Left forelimb (tissue), 1 donor: Measurements from ENCODE around the gene MGAT5B.
"Not testable (repeated sequence)": the region's sequence is repeated elsewhere in the genome, so short reads cannot be mapped to it uniquely, and the experiment has no call there.

Source experiments
- DNase-seq: peaks from one replicate; pipeline ENCODE4 v3.0.0-alpha.2; 2018; ENCODE audit warnings: low spot score

The MGAT5B gene

GRCh38 chr17:76868176-76868668 is at the start of gene MGAT5B:
TSS of gene MGAT5B (plus strand) at chr17:76868404. CDS start at chr17:76869030, 626 bp downstream.
- peak; percentile 88 for DNase-seq

GRCh38 chr17:76820039-76820438 is 48.2 kb upstream of the MGAT5B start:
- no peak for DNase-seq

DNA sequence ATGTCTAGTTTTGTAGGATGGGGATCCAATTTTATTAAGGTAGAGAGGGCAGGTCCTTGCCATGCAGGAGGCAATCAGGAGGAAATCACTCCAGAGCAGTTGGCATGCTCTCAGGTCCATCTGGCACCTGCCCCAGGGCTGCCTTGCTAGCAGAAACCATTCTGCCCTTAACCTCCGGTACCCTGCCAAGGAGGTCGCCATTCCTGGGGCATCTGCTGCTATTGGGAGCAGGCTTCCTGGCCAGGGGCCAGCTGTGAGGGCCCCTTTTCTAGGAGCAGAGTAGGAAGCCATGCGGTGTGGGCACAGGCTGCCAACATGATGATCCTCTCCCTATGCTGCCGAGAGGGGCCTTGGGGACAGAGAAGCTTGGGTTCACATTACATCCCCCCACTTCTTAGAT is 47.6 kb upstream of the MGAT5B start:
- DNase-seq = no peak

DNA sequence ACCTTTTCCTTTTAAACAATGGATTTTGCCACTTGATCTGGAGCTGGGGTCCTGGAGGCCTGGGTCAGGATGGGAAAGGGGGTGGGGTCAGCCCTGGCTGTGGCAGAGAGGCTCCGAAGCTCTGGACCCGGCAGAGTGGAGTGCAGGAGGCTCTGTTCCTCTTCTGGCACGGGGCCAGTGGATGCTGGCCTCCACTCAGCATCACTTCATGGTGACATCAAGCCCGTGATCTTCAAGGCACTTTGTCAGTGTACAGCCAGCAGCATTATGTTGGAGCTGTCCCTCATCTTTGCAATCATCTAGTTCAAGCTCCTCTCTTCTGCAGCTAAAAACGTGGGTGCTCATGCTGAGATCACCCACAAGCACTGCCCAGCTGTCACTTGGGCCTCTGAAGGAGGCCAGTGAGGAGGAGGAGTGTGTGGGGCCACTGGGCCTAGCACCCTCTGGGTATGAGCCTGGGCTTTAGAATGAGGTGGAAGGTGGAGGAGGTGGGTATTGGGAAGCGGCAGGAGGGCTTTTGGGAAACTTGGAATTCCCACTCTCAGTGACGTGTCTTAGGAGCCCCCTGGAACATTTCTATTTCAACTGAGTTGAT is 45.9 kb upstream of the MGAT5B start:
- DNase-seq = no peak

GRCh38 chr17:76824093-76824492 is 44.1 kb upstream of the MGAT5B start:
- no peak for DNase-seq

- DNase-seq = no peak
These were observed 41.7 kb upstream of the MGAT5B start for GRCh38 chr17:76826330-76827068.

DNA sequence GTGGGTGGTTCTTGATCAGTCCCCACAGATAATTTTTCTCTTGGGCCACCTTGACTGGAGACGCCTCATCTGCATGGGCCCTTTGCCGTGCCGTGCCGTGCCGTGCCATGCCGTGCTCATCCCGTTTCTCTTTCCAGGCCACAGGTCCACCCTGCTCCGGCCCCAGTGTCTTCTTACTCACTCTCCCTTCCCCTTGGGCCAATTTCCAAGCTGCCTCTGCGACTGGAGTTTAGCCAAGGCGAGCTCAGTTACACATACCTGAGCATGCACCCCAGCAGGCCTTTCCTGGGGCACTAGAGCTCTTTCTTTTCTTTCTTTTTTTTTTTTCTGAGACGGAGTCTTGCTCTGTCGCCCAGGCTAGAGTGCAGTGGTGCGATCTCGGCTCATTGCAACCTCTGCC is 40.5 kb upstream of the MGAT5B start:
- DNase-seq = no peak

- no peak for DNase-seq
These were observed 37.1 kb upstream of the MGAT5B start for GRCh38 chr17:76830987-76831715.

- DNase-seq = no peak
These were observed 35.1 kb upstream of the MGAT5B start for GRCh38 chr17:76833034-76833644.

- no peak for DNase-seq
These were observed 34.5 kb upstream of the MGAT5B start for GRCh38 chr17:76833747-76834146.

DNA sequence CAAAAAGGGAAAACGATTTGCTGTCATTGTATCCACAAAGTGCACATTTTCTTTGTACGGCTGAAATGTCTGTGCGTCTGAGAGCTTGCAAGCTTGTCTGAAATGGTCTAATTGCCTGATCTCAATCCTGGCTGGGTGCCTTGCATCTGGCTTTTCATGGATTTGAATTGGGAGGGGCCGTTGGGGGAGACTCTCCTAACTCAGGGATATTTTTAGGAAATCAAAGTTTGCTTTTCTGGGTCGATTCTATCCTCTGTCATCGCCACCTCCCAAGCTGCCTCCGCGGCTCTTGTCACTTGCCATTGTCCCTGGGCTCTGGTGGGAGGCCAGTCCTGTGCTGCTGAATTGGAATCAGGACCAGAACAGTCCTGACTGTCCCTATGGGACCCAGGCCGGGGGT is 33.3 kb upstream of the MGAT5B start:
- DNase-seq = no peak

DNA sequence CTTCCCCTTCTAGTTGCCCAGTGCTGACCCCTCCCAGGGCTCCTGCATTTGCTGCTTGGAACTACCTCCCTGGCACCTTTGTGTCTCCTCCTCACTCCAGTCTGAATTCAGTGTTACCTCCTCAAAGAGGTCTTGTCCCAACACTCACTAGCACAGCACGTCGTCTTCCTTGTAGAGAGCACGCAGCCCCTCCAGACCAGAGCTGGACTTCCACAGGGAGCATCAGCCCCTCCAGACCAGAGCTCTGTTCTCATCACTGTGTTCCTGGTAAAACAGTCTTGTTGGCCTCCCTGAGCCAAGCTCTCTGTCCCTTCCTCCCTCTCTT is 27.8 kb upstream of the MGAT5B start:
- no peak for DNase-seq

GRCh38 chr17:76840884-76841775 is 27.1 kb upstream of the MGAT5B start:
- DNase-seq = no peak

- no peak for DNase-seq
These were observed 26.3 kb upstream of the MGAT5B start for GRCh38 chr17:76841776-76842405.

- DNase-seq = not testable (repeated sequence)
These were observed 25.1 kb upstream of the MGAT5B start for GRCh38 chr17:76843068-76843467.

DNA sequence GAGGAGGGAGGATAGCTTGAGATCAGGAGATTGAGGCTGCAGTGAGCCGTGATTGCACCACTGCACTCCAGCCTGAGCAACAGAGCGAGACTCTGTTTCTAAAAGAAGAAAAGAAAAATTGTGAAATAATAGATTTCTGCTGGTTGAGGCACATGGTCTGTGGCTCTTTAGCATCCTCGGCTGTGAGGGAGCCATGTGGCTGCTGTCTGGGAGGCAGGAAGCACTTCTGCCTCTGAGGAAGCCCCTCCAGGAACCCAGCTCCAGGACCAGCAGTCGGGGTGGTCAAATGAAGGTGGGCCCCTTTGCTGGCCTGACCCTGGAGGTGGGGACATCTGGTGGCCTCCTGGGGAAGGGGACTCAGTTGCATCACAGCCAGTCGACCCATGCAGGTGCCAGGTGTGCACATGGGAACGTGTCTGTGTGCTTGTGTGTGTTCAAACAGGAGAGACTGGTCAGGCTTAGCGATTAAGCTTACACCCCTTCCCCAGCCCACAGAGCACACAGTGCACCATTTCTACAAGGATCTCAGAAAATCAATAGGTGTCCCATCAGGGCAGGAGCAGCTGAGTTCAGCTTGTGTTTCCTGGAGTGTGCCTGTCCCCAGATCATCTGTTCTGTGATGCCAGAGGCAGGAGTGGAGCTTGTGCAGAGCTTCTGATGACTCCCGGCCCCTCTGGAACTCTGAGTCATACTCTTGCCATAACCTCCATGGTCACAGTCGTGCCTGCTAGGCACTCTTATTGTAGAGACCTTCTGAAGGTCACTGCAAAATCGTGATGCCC is 24.3 kb upstream of the MGAT5B start:
- DNase-seq = no peak

GRCh38 chr17:76844485-76844829 is 23.7 kb upstream of the MGAT5B start:
- DNase-seq = no peak

DNA sequence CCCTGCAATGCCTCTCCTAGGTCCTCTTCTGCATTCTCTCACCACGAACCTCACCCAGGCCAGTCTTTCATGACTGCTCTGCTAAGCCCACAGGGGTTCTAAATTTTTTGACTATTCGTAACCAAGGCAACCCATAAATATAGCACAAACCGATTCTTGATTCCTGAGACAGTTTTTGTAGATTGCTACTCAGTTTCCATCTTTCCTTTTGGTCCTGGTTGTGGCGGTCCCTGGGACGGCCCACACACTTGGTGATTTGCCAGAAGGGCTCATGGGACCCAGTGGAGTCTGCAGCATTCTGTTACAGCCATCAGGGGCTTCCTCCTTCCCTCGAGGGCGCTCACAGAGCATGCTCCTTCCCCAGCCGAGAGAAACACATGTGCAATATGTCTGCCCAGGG is 23.4 kb upstream of the MGAT5B start:
- DNase-seq = no peak

DNA sequence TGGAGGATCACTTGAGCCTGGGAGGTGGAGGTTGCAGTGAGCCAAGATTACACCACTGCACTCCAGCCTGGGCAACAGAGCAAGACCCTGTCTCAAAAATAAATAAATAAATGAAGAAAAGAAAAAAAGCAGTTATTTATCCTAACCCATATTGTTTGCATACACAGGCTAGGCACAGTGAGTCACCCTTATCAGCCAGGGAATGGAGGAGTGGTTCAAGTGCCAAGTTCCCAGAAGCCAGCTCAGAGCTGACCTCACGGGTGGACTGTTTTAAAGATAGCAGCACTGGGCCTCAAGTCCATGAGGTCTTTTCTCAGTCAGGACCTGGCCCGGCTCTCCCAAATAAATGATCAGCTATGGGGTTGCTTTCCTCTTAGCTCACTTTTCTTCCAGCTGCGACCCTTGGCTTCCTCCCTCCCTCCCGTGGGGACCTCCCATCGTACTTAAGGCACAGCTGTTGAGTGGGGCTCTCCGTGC is 22.6 kb upstream of the MGAT5B start:
- no peak for DNase-seq

DNA sequence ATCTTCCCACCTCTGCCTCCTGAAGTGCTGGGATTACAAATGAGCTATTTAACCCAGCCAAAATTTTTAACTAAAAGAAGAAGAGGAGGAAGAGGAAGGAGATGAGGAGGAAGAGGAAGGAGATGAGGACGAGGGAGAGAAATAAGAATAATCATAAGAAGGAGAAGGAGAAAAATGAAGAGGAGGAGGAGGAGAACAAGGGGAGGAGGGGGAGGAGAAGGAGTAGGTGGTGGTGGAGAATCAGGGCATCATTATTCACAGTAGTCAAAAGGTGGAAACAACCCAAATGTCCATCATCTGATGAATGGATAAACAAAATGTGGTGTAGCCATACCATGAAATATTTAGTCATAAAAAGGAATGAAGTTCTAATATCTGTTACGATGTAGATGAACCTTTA is 21.2 kb upstream of the MGAT5B start:
- DNase-seq = no peak
